H1 (cell line): Measurements from ENCODE around the gene DHX34.

Experiments used
- EP300 ChIP-seq, 2 experiments: IDR thresholded peaks; 1 replicate in 1 of 2; 2 replicates in 1 of 2; pipeline ENCODE4 v1.6.1; 2011 to 2012; ENCODE audit warnings: low read depth in 2 of 2, low read length in 2 of 2, mild to moderate bottlenecking in 2 of 2, borderline replicate concordance in 1 of 2, inconsistent platforms in 1 of 2, moderate library complexity in 1 of 2
- POLR2A ChIP-seq, 2 experiments: IDR thresholded peaks; 1 replicate in 1 of 2; 2 replicates in 1 of 2; pipeline ENCODE4 v1.6.1; 2011; ENCODE audit warnings: low read depth in 2 of 2, low read length in 2 of 2, mild to moderate bottlenecking in 2 of 2; ENCODE audit errors: control extremely low read depth in 1 of 2
- POLR2AphosphoS5 ChIP-seq: IDR thresholded peaks from 2 replicates; pipeline ENCODE4 v1.6.1; 2011; ENCODE audit warnings: low read depth, low read length
- SIN3A ChIP-seq, 2 experiments: IDR thresholded peaks in 1 of 2; conservative IDR thresholded peaks in 1 of 2; 2 replicates each; pipeline ENCODE4 v1.6.1; 2011 to 2012; ENCODE audit warnings: low read length in 2 of 2, improper control_type of control experiment in 1 of 2, low read depth in 1 of 2, mild to moderate bottlenecking in 1 of 2
- TF ChIP-seq, protein P1 (sequence below): fragments of 300-600 bp; sonication (generic); IDR thresholded peaks from 2 replicates; pipeline ENCODE4 v1.7.1; 2012; ENCODE audit warnings: low read length, moderate library complexity, mild to moderate bottlenecking, inconsistent platforms; ENCODE audit not compliant: insufficient replicate concordance
- TF ChIP-seq, protein P2 (sequence below): IDR thresholded peaks from 2 replicates; pipeline ENCODE4 v1.6.1; 2011; ENCODE audit warnings: low read depth, mild to moderate bottlenecking, low read length; ENCODE audit not compliant: insufficient read depth
- TF ChIP-seq, protein P3 (sequence below), 3 experiments: IDR thresholded peaks; 1 replicate in 2 of 3; 2 replicates in 1 of 3; pipeline versions ENCODE4 v1.5.1 to v1.6.1; 2011; ENCODE audit warnings: low read length in 3 of 3, mild to moderate bottlenecking in 3 of 3, inconsistent platforms in 2 of 3, low read depth in 1 of 3, moderate library complexity in 1 of 3; ENCODE audit not compliant: insufficient read depth in 1 of 3; ENCODE audit errors: control extremely low read depth in 1 of 3

DNA sequence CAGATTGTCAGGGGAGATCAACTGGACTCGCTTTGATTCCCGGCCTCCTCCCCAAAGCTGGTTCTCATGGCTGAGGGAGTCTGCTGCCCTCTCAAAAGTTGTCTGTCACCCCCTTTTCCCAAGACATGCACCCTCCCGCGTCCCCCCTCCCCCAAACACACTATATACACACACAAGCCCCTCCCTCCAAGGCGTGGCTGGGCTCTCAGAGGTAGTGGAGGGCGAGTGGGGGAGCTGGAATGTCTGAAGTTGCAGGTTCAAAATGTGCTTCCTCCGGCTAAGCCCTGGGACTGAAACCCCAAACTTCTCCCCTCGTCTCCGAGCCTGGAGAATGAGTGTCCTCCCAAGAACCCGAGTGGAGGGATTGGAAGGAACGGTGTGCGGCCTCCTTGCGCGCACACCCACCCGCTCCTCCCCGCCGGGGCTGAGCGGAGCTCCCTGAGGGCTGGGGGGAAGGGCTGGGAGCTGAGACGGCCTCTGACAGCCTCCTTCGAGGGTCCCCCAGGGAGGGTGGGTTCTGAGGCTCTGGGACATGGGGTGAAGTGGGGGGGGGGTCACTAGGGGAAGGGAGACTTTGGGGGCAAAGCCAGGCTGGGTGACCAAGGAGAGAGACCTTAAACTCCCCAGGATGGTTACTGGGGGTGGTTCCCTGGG lies 80.2 kb downstream of the DHX34 start:
- TF ChIP-seq SIN3A (conservative IDR thresholded peaks at IDR 0.05 in 1 of 2, IDR thresholded peaks at IDR 0.05 in 1 of 2; ENCODE audit: low read depth in 1 of 2, low read length in 2 of 2) (no peak), POLR2AphosphoS5 (no peak), POLR2A (IDR thresholded peaks at IDR 0.05; ENCODE audit: control extremely low read depth in 1 of 2, low read depth in 2 of 2, low read length in 2 of 2) (no peak), EP300 (IDR thresholded peaks at IDR 0.05; ENCODE audit: borderline replicate concordance in 1 of 2, low read depth in 2 of 2, low read length in 2 of 2) (no peak)
- TF ChIP-seq, protein P1, sequence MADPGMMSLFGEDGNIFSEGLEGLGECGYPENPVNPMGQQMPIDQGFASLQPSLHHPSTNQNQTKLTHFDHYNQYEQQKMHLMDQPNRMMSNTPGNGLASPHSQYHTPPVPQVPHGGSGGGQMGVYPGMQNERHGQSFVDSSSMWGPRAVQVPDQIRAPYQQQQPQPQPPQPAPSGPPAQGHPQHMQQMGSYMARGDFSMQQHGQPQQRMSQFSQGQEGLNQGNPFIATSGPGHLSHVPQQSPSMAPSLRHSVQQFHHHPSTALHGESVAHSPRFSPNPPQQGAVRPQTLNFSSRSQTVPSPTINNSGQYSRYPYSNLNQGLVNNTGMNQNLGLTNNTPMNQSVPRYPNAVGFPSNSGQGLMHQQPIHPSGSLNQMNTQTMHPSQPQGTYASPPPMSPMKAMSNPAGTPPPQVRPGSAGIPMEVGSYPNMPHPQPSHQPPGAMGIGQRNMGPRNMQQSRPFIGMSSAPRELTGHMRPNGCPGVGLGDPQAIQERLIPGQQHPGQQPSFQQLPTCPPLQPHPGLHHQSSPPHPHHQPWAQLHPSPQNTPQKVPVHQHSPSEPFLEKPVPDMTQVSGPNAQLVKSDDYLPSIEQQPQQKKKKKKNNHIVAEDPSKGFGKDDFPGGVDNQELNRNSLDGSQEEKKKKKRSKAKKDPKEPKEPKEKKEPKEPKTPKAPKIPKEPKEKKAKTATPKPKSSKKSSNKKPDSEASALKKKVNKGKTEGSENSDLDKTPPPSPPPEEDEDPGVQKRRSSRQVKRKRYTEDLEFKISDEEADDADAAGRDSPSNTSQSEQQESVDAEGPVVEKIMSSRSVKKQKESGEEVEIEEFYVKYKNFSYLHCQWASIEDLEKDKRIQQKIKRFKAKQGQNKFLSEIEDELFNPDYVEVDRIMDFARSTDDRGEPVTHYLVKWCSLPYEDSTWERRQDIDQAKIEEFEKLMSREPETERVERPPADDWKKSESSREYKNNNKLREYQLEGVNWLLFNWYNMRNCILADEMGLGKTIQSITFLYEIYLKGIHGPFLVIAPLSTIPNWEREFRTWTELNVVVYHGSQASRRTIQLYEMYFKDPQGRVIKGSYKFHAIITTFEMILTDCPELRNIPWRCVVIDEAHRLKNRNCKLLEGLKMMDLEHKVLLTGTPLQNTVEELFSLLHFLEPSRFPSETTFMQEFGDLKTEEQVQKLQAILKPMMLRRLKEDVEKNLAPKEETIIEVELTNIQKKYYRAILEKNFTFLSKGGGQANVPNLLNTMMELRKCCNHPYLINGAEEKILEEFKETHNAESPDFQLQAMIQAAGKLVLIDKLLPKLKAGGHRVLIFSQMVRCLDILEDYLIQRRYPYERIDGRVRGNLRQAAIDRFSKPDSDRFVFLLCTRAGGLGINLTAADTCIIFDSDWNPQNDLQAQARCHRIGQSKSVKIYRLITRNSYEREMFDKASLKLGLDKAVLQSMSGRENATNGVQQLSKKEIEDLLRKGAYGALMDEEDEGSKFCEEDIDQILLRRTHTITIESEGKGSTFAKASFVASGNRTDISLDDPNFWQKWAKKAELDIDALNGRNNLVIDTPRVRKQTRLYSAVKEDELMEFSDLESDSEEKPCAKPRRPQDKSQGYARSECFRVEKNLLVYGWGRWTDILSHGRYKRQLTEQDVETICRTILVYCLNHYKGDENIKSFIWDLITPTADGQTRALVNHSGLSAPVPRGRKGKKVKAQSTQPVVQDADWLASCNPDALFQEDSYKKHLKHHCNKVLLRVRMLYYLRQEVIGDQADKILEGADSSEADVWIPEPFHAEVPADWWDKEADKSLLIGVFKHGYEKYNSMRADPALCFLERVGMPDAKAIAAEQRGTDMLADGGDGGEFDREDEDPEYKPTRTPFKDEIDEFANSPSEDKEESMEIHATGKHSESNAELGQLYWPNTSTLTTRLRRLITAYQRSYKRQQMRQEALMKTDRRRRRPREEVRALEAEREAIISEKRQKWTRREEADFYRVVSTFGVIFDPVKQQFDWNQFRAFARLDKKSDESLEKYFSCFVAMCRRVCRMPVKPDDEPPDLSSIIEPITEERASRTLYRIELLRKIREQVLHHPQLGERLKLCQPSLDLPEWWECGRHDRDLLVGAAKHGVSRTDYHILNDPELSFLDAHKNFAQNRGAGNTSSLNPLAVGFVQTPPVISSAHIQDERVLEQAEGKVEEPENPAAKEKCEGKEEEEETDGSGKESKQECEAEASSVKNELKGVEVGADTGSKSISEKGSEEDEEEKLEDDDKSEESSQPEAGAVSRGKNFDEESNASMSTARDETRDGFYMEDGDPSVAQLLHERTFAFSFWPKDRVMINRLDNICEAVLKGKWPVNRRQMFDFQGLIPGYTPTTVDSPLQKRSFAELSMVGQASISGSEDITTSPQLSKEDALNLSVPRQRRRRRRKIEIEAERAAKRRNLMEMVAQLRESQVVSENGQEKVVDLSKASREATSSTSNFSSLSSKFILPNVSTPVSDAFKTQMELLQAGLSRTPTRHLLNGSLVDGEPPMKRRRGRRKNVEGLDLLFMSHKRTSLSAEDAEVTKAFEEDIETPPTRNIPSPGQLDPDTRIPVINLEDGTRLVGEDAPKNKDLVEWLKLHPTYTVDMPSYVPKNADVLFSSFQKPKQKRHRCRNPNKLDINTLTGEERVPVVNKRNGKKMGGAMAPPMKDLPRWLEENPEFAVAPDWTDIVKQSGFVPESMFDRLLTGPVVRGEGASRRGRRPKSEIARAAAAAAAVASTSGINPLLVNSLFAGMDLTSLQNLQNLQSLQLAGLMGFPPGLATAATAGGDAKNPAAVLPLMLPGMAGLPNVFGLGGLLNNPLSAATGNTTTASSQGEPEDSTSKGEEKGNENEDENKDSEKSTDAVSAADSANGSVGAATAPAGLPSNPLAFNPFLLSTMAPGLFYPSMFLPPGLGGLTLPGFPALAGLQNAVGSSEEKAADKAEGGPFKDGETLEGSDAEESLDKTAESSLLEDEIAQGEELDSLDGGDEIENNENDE = no peak
- TF ChIP-seq, protein P2, sequence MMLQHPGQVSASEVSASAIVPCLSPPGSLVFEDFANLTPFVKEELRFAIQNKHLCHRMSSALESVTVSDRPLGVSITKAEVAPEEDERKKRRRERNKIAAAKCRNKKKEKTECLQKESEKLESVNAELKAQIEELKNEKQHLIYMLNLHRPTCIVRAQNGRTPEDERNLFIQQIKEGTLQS = no peak
- TF ChIP-seq, protein P3, sequence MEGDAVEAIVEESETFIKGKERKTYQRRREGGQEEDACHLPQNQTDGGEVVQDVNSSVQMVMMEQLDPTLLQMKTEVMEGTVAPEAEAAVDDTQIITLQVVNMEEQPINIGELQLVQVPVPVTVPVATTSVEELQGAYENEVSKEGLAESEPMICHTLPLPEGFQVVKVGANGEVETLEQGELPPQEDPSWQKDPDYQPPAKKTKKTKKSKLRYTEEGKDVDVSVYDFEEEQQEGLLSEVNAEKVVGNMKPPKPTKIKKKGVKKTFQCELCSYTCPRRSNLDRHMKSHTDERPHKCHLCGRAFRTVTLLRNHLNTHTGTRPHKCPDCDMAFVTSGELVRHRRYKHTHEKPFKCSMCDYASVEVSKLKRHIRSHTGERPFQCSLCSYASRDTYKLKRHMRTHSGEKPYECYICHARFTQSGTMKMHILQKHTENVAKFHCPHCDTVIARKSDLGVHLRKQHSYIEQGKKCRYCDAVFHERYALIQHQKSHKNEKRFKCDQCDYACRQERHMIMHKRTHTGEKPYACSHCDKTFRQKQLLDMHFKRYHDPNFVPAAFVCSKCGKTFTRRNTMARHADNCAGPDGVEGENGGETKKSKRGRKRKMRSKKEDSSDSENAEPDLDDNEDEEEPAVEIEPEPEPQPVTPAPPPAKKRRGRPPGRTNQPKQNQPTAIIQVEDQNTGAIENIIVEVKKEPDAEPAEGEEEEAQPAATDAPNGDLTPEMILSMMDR (IDR thresholded peaks at IDR 0.05; ENCODE audit: control extremely low read depth in 1 of 3, insufficient read depth in 1 of 3, low read depth in 1 of 3, low read length in 3 of 3) = no peak
